ENCODE results near the gene STX1B.
A peak's percentile ranks its signal among the peaks of the same experiment; 100 is the strongest.

The STX1B gene

DNA sequence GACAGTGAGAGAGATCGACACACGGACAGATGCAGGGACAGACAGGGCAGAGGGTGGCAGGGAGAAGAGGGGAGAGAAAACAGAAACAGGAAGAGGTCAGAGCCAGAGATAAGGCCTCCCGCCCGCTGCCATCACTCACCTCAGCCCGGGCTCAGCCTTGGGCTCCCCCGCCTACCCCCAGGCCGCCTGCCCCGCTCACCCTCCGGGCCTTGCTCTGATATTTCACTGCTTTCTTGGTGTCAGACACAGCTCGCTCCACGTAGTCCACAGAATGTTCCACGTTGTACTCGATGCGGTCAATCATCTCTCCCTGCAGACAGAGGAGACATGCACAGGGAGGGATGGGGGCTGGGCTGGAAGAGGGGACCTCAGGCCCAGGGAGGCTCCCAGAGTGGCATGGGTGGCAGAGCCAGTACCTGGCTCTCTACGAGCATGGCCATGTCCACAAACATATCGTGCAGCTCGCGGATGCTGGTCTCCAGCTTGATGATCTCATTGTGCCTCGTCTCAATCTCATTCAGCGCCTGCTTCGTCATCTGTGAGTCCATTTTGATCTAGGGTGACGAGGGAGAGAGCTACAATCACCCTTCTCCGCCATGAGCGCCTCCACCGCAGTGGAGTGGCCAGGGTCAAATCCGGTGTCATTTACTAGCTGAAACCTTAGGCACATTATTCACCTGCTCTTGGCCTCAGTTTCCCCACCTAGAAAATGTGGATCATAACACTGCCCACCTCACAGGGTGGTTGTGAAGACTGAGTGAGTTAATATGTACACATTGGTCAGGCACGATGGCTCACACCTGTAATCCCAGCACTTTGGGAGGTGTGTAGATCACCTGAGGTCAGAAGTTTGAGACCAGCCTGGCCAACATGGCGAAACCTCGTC, 17.3 kb downstream of the STX1B start:
- peaks cover 47% of the 10 kb centered on the region for H3K4me1 ChIP-seq (ENCODE audit: insufficient read depth, low read length, severe bottlenecking)
- H3K79me2 ChIP-seq (ENCODE audit: insufficient read depth, low read length): no peaks in the 10 kb centered on the region
- no peak overlapping the region for H3K4me3 ChIP-seq (ENCODE audit: low read depth, low read length, poor library complexity, severe bottlenecking)
- H4K20me1 ChIP-seq (ENCODE audit: insufficient read depth, low read length): no peaks in the 10 kb centered on the region
- TF ChIP-seq EZH2 (IDR thresholded peaks at IDR 0.05; ENCODE audit: borderline replicate concordance, low read length): no peak
- TF ChIP-seq, protein P1, sequence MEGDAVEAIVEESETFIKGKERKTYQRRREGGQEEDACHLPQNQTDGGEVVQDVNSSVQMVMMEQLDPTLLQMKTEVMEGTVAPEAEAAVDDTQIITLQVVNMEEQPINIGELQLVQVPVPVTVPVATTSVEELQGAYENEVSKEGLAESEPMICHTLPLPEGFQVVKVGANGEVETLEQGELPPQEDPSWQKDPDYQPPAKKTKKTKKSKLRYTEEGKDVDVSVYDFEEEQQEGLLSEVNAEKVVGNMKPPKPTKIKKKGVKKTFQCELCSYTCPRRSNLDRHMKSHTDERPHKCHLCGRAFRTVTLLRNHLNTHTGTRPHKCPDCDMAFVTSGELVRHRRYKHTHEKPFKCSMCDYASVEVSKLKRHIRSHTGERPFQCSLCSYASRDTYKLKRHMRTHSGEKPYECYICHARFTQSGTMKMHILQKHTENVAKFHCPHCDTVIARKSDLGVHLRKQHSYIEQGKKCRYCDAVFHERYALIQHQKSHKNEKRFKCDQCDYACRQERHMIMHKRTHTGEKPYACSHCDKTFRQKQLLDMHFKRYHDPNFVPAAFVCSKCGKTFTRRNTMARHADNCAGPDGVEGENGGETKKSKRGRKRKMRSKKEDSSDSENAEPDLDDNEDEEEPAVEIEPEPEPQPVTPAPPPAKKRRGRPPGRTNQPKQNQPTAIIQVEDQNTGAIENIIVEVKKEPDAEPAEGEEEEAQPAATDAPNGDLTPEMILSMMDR (IDR thresholded peaks at IDR 0.05; ENCODE audit: low read length): no peak
- peak overlapping the region; percentile 55 for H3K27ac ChIP-seq (ENCODE audit: low read depth, low read length, poor library complexity, severe bottlenecking)
- H3K9me3 ChIP-seq (ENCODE audit: low read length): no peaks in the 10 kb centered on the region
- H3K9me2 ChIP-seq (ENCODE audit: low read depth, low read length): no peaks in the 10 kb centered on the region
- no peaks in the 10 kb centered on the region for H3F3A ChIP-seq (ENCODE audit: insufficient read depth, low read length)
- no peak overlapping the region; the same call in 1 of the 2 replicates for H3K9ac ChIP-seq (ENCODE audit: low read length)
- no peak overlapping the region for H2AFZ ChIP-seq (ENCODE audit: low read length)
- H3K4me2 ChIP-seq (ENCODE audit: low read length): peak overlapping the region; percentile 5; the same call in 1 of the 2 replicates
- H3K27me3 ChIP-seq (ENCODE audit: insufficient read depth, low read length): no peaks in the 10 kb centered on the region
- no peaks in the 10 kb centered on the region for H3K36me3 ChIP-seq (ENCODE audit: insufficient read depth, low read length)

DNA sequence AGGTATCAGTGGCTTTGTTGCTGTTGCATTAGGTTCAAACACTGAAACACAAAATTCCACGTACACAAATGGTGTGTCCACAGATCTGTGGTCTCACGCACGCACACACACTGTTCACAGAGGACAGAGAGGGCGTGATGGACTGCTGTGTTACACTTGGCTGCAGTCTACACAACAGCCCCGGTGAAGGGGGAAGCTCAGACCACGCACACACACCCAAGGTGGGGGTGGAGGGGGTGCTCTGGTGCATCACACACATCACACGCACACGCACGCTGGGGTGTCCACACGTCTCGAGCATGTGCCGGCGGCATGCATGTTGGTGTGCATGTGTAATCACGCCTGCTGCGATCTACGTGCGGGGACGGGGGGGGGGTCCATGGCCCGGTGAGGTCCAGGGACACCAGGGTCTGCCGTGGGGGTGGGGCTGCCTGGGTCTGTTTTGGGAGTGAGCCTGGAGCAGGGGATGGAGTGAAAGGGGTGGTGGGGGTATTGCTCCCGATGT, 18.1 kb downstream of the STX1B start:
- H4K20me1 ChIP-seq (ENCODE audit: insufficient read depth, low read length): no peaks in the 10 kb centered on the region
- H3K4me1 ChIP-seq (ENCODE audit: insufficient read depth, low read length, severe bottlenecking): peaks cover 44% of the 10 kb centered on the region
- H3F3A ChIP-seq (ENCODE audit: insufficient read depth, low read length): no peaks in the 10 kb centered on the region

DNA sequence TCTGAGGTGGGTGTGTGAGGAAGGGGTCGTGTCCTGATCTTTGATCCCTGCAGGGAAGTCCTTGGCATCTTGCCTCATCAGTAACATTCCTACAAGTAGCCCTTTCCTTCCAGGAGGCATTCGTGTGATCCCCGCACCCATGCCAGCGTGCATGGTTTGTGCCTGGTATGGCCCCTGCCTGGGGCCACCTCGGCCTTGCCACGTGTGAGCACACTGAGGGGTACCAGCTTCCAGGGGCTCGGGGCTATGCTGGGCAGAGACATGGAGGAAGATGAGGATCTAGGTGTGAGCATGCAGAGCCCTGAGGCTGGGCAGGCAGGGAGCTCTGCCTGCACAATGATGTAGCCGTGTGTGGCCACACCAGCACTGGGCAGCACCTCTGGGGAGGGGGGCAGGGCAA, 19.4 kb downstream of the STX1B start:
- no peak for TF ChIP-seq EZH2 (IDR thresholded peaks at IDR 0.05; ENCODE audit: borderline replicate concordance, low read length)
- TF ChIP-seq, protein P1 (IDR thresholded peaks at IDR 0.05; ENCODE audit: low read length): no peak
- Histone ChIP-seq H2AFZ (ENCODE audit: low read length) (no peak overlapping the region), H3K4me3 (ENCODE audit: low read depth, low read length, poor library complexity, severe bottlenecking) (no peak overlapping the region), H3K9me3 (ENCODE audit: low read length) (no peaks in the 10 kb centered on the region), H3K9me2 (ENCODE audit: low read depth, low read length) (no peaks in the 10 kb centered on the region), H4K20me1 (ENCODE audit: insufficient read depth, low read length) (no peaks in the 10 kb centered on the region), H3K27ac (ENCODE audit: low read depth, low read length, poor library complexity, severe bottlenecking) (no peak overlapping the region), H3K9ac (ENCODE audit: low read length) (no peak overlapping the region), H3K36me3 (ENCODE audit: insufficient read depth, low read length) (no peaks in the 10 kb centered on the region), H3F3A (ENCODE audit: insufficient read depth, low read length) (no peaks in the 10 kb centered on the region), H3K27me3 (ENCODE audit: insufficient read depth, low read length) (no peaks in the 10 kb centered on the region), H3K4me1 (ENCODE audit: insufficient read depth, low read length, severe bottlenecking) (peaks cover 34% of the 10 kb centered on the region), H3K4me2 (ENCODE audit: low read length) (no peak overlapping the region), H3K79me2 (ENCODE audit: insufficient read depth, low read length) (no peaks in the 10 kb centered on the region)

More for the DNA sequence above, 18.1 kb downstream of the STX1B start:
- Histone ChIP-seq H3K9me2 (ENCODE audit: low read depth, low read length) (no peaks in the 10 kb centered on the region), H3K79me2 (ENCODE audit: insufficient read depth, low read length) (no peaks in the 10 kb centered on the region), H3K9ac (ENCODE audit: low read length) (no peak overlapping the region; the same call in 1 of the 2 replicates), H3K27ac (ENCODE audit: low read depth, low read length, poor library complexity, severe bottlenecking) (peak overlapping the region; percentile 55), H3K36me3 (ENCODE audit: insufficient read depth, low read length) (no peaks in the 10 kb centered on the region), H3K4me2 (ENCODE audit: low read length) (peak overlapping the region; percentile 5; the same call in 1 of the 2 replicates), H3K27me3 (ENCODE audit: insufficient read depth, low read length) (no peaks in the 10 kb centered on the region), H3K4me3 (ENCODE audit: low read depth, low read length, poor library complexity, severe bottlenecking) (no peak overlapping the region), H3K9me3 (ENCODE audit: low read length) (no peaks in the 10 kb centered on the region), H2AFZ (ENCODE audit: low read length) (no peak overlapping the region)
- no peak for TF ChIP-seq EZH2 (IDR thresholded peaks at IDR 0.05; ENCODE audit: borderline replicate concordance, low read length)
- TF ChIP-seq, protein P1 (IDR thresholded peaks at IDR 0.05; ENCODE audit: low read length): no peak
